22Rv1 (cell line): ENCODE measurements around the gene SDR42E2.

Experiments used
- CTCF ChIP-seq: fragments of 450-650 bp; IDR thresholded peaks from 2 replicates; pipeline ENCODE4 v1.5.1; 2017; ENCODE audit warnings: mild to moderate bottlenecking
- ZFX ChIP-seq: fragments of 450-650 bp; IDR thresholded peaks from 2 replicates; pipeline ENCODE4 v1.6.1; 2017; ENCODE audit warnings: antibody characterized with exemption, borderline replicate concordance

- TF ChIP-seq CTCF (no peak), ZFX (no peak)
Observed at GRCh38 chr16:22116095-22116700, 46.1 kb upstream of the SDR42E2 start.
